NCI-H2227 (cell line): ENCODE measurements around the gene NAT16.
A peak's percentile ranks its signal among the peaks of the same experiment; 100 is the strongest.

ENCODE experiments used
- DNase-seq: peaks from one replicate; lab custom pipeline; 2025; ENCODE audit not compliant: unreplicated experiment; lab: John Stamatoyannopoulos, UW

Gene NAT16

DNA sequence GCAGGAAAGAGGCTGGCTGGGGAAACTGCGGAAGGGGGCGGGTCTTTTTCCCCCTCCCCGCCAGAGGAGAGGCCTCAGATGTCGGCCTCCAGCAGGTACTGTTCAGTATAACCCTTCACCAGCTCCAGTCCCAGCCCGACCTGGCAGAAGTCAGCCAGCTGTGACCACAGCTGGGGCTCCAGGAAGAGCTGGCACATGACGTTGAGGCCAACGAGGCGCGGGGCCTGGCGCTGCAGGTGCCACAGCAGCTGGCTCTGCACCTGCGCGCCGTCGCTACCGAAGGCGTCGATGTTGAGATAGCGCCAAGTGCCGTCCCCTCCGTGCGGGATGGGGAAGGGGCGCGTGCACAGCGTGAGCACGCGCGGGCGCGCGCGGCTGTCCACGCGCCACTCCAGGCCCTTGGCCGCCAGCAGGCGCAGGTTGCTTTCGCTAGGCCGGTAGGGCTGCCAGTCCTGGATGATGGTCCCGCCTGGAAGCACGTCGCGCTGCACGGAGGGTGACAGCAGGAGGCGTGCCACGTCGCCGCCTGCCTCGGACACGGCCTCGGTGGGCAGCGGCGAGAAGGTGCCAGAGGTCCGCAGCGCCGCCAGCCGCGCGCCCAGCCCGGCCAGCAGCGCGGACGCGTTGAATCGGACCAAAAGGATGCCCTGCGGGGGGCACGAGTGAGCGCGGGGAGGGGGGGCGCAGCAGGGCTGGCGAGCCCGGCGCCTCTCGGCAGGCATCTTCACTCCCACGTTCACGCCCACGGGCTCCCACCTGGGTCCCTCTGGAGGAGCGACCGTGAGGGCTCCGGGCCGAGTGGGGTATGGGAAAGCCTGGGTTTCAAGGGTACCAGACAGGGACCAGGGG is 7.9 kb downstream of the NAT16 start:
- DNase-seq, result no peak

DNA sequence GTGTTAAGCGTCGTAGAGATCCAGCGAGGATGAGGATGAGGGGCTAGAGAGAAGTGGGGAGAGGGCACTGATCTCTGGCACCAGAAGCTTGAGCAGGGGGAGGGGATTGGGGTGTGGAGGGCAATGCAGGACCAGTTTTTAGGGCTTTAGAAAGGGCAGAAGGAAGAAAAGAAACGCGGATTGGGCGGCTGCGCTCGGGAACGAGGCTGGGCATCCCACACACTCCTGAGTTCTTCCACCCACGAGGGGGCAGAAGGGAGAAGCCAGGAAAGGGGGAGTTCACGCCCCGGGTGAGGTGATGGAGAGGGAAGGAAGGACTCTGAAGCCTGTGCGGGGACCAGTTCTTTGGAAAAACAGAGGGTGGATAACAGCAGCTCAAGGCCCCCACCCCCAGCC is 8.7 kb downstream of the NAT16 start:
- DNase-seq, result no peak

DNA sequence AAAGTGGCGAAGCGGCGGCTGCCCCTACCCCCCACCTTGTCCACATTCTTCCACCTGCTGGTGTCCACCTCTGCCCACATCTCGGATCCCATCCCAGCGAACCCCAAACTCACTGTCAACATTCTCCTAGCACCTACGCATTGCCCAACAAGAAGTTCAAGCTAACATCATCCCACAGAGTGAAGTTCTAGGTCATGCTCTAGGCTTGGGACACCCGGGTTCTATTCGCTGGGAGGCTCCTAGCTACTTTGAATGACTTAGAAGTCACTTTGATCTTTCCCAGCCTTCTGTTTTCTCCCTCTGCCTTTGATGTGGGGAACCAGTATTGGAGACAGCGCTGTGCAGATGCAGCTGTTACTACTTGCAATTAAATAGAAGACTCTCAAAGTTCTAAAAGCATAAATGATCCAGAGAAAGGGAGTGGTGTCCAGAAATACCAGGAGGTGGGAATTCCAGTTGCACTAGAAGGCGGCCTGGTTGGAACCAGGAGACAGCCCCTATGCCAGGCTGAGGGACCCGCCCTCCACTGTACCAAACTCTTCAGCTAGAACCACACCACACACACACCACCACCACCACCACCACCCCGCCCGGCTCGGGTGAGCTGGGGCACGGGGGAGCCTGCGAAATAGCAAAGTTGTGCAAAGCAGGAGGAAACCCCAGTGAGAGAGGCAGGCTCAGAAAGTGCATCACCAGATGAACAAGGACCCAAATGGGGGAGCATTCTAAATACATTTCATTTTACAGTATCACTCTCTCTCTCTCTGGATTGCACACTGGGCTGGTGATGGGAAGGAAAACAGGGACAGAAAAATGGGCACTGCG is 9.3 kb downstream of the NAT16 start:
- DNase-seq, result no peak

DNA sequence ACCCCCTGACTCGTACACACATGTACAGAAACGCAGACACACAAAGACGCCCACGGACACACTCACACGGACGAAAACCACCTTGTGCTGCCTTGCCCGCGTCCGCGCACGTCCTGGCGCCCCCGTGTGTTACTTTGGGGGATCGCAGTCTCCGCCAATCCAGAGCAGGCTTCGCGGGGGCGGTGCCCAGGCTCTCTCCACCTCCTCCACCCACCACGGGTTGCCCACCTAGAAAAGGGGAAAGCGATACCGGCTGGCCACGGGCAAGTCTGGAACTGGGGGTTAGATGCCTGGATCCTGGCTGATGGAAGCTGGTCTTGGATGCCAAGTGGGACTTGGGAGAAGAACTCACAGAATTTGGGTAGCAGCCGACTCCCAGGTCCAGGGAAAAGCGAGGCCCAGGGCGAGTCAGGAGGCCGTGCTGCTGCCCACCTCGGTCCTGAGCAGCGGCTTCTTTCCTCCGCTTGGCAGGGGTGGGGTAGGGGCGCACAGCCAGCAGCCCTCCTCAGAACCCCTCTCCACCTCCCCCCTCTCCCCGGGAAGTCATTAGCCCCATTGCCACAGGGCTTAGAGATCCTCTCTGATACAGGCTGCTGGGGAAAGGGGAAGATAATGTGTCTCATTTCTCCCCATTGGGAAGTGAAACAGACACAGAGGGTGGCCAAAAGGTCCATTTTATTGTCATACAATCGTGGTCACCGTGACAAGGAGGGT is 10.1 kb downstream of the NAT16 start:
- DNase-seq, result peak; percentile 93

DNA sequence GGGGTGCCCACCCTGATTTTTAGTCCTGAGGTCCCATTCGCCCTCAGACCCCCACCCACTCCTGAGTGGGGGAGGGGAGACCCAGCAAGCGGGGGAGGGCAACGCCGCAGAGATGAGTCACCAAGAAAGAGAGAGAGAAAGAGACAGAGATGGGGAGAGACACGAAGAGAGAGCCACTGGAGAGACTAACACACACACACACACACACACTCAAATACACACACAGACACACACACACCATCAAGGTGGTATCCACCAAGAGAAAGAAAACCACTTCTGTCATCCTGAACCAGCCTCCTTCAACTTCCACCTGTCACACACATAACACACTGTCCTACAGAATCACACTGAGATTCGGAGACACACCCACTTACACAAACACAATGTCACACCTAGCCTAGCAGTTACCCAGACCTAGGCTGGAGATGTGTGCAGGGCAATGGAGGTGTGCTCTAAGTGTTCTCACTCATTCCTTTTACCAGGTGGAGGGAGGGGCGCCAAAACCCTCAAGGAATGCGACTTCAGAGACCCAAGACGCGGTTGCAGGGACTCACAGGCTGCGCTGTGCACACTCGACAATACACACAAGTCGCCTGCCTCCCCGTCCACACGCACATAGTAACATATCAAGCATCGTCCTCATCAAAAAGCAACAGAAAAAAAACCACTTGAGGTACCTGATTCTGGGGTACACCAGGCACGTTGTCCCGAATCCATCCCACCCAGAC is 10.8 kb downstream of the NAT16 start:
- no peak for DNase-seq

DNA sequence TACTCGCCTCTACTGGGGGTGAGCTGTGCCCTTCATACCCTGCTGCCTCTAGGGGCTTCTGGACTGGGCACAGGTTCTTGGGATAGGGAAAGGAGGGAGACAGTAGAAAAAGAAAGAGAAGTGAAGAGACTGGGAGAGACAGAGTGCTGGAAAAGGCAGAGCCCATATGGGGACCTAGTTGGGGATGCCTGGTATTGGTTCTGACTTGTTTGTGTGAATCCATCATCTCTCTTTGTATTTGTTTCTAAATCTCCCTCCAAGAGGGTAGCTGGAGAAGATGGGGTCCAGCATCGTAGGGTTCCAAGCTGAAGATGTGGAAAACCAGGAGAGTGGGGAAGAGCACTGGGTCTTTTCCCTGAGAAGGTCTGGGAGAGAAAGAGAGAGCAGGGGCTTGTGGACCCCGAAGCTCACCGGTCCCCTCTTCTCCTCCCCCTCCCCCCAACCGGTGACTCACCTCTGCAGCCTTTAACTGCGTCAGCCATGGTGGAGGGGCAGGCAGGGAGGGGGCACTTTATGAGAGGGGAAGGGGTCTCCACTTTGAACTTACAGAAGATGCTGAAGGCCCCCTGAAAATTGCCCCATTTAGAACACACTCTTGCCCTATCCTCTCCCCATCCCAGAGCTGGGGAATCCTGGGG is 11.6 kb downstream of the NAT16 start:
- no peak for DNase-seq

DNA sequence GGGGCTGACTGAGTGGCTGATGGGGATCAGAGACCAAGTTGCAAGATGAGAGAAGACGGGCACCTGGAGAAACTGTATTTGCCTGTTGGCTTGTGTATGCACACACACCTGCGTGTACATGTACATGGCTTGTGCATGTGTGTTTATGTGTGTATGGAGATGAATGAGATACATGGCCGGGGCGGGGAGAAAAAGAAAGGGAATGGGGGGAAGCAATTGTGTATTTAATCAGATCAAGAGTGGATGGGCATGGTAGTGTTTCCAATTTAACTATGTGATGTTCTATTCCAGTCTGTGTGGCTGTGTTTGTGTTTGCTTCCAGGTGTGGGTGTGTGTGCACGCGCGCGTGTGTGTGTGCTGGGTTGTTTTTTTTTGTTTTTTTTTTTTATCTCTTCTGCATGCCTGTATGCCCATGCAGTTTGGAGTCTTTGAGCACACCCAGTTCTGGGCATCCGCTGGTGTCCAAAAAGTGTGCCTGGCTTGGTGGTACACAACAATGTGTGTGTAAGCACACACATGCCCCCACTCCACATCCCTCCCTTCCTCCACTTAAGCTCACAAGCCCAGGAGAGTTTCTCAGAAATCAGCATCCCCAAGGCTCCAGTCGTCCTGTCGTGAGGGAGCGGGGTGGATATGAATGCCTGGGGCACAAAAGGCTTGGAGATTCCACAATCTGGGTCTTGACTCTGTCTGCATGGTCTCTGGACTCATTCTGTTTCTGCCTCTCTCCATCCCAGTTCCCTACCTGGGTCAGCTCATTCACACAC is 12.3 kb downstream of the NAT16 start:
- DNase-seq, result peak; percentile 28

DNA sequence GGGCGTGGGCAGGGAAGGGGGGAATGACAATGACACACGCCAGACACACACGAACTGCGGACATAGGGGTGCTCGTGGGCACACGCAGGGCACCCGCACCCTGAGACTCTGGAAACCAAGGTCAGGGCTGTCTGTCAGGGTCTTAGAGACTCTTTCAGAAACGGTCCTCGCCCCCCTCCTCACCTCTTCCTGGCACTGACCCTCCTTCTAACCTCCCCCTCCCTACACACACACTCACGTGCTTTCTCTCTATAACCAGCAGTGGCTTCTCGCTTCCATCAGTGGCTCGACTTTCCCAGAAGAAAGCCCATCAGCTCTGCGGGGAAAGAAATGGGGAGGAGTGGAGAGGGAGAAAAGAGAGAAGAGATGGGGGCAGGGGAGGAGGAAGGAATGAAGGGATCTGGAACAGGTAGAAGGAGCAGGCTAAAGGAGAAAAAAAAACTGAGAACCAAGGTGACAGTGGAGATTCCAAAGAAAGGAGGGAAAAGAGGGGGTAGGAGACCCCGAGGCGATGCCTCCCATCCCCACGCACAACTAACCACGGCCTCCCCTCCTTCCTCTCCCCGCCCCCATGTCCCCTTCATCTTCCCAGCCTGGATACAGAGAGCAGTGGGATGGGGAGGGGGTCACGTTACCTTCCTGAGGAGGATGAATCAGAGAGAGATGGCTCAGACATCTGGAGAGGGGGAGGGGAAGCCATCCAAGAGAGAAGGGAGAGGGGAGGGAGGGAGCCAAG is 13.0 kb downstream of the NAT16 start:
- peak; percentile 84 for DNase-seq

DNA sequence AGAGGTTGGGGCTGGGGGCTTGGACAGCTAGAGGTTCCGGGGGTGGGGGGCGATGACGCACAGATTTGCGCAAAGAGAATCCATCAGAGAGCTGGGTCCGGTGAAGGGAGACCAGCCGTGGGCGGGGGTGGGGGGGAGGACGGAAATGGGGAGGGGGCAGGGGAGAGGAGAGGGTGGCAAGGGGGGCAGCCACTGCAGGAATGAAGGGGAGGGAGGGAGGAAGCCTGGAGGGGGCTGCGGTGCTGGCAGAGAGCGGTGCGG is 13.5 kb downstream of the NAT16 start:
- DNase-seq, result peak; percentile 64

DNA sequence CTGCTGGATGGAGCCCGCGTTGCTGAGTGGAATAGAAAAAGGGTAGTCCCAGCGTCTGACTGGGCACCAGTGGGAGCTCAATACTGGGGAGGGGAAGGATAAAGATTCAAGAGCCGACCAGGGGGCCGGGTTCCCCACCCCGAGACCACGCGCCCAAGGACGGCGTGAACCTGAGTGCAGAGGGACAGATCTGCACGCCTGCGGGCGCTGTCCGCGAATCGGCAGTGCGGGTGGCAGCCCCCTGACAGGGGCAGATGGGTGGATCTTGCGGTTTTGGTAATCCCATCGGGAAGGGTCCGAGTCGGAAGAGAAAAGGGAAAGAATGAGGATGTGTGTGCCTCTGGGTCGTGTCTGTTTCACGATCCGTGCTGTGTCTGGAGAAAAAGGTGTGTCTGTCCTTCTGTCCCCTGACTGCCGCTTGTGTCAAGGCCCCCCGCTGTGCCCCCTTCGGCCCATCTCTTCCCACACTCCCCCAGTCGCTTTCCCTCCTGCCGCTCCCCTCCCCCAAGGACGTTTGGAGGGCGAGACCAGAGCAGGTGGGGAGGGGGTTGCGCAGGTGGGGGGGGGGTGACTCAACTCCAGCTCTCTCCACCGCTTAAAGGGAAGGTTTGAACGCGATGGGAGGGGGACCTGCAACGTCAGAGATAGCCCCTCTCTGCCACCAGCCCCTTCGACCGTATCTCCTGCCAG is 14.0 kb downstream of the NAT16 start:
- peak; percentile 73 for DNase-seq

DNA sequence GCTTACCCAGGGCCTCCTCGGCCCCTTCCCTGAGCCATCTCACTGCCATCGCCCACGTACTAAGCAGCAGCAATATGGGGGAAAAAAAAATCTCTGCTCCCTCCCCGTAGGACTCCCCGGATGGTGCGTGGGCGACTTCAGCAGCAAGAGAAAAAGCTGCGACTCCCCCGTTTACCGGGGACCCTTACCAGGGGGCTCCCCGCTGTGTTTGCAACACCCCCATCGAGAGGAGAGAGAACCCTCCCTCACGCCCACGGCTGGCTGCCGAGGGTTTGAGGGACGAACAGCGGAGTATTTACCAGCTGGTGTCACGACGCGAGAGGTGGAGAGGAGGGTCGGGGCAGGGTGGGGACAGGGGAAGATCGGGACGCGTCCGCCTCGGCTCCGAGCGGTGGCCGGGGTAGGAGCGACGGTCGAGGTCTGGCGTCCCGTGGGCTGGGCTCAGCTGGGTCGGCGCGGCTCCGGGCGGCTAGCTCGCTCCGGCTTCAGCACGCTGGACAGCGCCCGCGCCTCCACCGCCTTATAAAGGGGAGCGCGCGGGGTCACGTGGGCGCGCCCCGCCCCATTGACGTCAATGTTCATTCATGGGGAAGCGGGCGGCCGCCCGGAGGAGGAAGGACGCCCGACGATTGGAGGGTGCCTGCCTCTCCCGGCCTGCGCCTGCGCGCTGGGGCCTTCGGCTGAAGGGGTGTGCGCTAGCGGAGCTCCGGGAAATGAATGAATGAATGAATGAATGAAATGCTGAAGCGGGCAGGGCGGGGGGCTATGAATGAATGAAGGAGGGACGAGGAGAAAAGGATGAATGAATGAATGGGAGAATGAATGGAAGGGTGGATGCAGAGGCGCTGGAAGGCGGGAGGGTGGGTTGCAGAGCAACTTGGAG is 14.8 kb downstream of the NAT16 start, which contains the start of gene VGF:
Gene VGF, minus strand, starts transcription at position 495 of the 883 bp plus-strand sequence. CDS start 726 bp downstream, outside the sequence.
- peak; percentile 99 for DNase-seq

DNA sequence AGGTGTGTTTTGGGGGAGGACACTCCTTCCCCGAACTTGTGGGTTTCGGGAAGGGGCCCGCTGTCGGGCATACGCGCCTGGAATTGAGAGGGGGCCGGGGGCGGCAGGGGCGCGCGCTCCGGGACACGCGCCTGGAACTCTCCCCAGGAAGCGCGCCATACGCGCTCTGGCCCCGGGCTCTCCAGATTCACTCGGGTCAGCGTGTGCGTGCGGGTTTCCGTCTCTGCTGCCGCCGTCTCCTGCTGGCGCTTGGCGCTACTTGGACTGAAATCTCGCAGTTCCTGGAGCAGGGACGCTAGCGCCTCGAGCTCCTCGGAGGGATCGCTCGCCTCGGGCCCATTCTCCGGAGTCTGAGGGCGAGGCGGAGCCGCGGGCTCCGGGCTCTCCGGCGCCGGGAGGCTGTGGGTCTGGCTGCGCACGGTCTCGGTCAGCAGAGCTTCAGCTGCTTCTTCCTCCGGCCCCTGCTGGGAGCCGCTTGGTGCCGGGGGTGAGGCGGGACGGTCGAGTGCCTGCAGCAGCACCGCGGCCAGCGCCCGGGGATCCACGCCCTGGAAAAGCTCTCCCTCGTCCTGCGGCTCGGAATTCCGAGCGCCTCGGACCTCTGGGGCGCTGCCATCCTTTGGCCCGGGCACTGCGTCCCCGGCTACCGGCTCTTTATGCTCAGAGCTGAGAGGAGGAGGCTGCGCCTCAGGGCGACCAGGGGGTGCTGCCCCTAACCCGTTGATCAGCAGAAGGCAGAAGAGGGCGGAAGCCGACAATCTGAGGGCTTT is 15.8 kb downstream of the NAT16 start:
- DNase-seq, result peak; percentile 62

DNA sequence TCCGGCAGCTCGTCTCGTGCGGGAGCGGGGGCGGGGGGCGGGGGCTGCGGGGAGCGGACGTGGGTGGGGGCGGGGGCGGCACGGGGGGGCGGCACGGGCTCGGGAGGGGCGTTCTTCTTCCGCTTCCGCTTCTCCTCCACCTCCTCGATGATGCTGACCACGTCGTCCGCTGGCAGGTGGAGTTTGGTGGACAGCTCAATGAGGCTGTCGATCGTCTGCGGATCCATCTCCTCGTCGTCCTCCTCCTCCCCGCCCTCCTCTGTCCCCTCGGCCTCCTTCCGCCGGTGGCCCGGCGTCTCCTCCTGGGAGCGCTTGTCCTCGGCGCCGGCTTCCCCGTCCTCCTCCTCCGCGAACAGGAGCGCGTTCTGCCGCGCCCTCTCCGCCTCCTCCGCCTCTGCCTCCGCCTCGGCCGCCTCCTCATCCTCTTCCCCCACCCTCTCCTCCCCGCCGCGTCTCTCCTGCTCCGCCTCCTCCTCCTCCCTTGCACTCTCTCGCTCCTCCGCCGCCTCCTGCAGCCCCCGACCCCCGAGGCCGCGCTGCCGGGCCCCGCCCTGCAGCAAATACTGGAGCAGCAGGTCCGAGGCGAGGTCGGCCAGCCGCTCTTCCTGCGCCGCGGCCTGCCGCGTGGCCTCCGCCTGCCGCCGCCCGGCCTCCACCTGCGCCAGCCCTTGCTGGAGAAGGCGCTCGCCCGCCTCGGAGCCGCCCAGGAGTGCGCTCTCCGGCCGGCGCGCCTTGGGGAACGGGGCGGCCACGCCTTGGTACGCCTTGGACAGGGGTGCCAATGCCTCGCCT is 16.6 kb downstream of the NAT16 start:
- peak; percentile 93 for DNase-seq

DNA sequence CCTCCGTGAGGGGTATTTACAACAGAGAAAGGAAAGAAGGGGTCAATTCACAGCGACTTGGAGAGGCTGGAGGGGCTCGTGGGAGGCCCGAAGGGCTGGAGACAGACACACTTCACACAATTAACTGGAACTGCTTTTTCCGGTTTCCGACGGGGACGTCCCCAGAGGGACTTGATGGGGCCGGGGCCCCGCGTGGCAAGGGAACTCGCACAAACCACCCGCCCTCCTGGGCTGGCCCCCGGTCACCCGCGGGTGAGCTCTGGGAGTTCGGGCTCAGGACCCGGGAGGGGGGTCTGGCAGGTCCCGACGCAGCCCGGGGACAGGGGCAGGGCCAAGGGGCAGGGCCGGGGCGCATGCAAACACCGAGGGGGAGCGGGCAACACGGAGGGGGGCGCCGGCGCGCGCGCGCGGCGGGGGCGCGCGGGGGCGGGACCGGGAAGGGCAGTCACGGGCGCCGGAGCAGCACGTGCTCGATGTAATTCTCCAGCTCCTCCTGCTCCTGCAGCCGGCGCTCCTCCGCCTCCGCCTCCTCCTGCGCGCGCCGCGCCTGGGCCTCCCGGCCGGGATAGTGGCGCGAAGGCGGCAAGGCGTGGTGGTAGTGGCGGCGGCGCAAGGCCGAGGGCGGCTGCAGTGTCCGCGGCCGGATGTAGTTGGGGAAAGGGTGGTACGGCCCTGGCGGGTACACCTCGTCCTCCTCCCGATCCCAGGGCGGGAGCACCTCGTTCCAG is 17.4 kb downstream of the NAT16 start:
- DNase-seq, result peak; percentile 92

DNA sequence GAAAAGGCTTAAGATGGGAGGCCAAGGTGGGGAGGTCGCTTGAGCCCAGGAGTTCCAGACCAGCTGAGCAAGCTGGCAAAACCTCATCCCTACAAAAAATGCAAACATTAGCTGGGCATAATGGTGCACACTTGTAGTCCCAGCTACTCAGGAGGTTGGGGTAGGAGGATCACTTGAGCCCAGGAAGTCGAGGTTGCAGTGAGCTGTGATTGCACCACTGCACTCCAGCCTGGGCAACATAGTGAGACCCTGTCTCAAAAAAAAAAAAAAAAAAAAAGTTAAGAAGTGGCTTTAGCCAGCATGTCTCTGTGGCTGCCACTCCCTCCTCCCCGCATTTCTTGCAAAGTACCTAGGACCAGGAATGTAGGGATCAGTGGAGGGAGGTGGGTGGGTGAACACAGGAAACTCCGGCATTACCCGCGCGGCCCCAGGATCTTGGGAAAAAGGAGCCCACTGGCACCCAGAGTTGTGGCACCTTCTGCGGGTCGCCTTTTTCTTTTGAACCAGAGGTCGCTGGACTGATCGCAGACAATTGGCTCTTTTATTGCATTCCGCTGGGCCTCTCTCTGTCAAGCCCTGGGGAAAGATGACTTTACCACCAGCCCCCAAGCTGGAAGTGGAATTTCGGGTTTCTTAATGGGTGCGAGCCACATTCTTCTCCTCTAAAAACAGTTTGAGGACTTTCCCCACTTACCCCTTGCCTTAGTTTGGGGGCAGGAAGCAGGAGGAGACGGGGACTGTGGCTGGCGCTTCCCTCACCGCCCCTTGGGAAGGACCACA is 18.2 kb downstream of the NAT16 start:
- no peak for DNase-seq
